Thyroid gland (tissue), 4 donors: ENCODE results near the gene POLR2B. TPM values are rescaled to one million over a fixed set of nuclear protein-coding genes. Genes with fewer than 3 reads are reported as not detected.

Experiments
- DNase-seq, 2 donors: peaks; one replicate each; pipeline ENCODE4 v3.0.0-alpha.2; 2019
- H3K27ac ChIP-seq, 3 donors: fragments of 200-600 bp; sonication (generic); 1 replicate in 2 of 3; 2 replicates in 1 of 3; pipeline ENCODE4 v1.5.1; 2016 to 2019; ENCODE audit warnings: mild to moderate bottlenecking in 1 of 3, moderate library complexity in 1 of 3
- H3K27me3 ChIP-seq: fragments of 200-600 bp; sonication (generic); one replicate; pipeline ENCODE4 v1.5.1; 2019
- H3K36me3 ChIP-seq, 2 donors: fragments of 200-600 bp; sonication (generic); one replicate each; pipeline ENCODE4 v1.5.1; 2016 to 2019
- H3K4me1 ChIP-seq, 2 donors: fragments of 200-600 bp; sonication (generic); one replicate each; pipeline ENCODE4 v1.5.1; 2017 to 2019
- H3K4me3 ChIP-seq, 3 donors: fragments of 200-600 bp; sonication (generic); replicated peaks in 1 of 3; 1 replicate in 2 of 3; 2 replicates in 1 of 3; pipeline ENCODE4 v1.5.1; 2016; ENCODE audit warnings: mild to moderate bottlenecking in 1 of 3
- H3K9me3 ChIP-seq: fragments of 200-600 bp; sonication (generic); one replicate; pipeline ENCODE4 v1.5.1; 2017
- POLR2A ChIP-seq, 2 donors: fragments of 450-650 bp; IDR thresholded peaks; one replicate each; pipeline ENCODE4 v1.6.1; 2017; ENCODE audit warnings: antibody characterized with exemption in 2 of 2, mild to moderate bottlenecking in 2 of 2, moderate library complexity in 1 of 2
- WGBS, 2 donors: methylation state at CpG; one replicate each; pipeline ENCODE4 v1.1.5; 2017; 5-methylcytosine and 5-hydroxymethylcytosine counted together
- intact Hi-C: fragments of 100-400 bp; cut with DNase I; formaldehyde crosslinking; loops from one replicate; pipeline ENCODE4 v1.15.1; 2023
- total RNA-seq, 4 donors: library from RNA; depleted of rRNA; stranded (reverse); fragments of >200 nt; gene quantifications; one replicate each; pipeline ENCODE4 v1.2.3, GENCODE V29; 2016
- TF ChIP-seq, protein P1 (sequence below), 6 experiments: fragments of 200-600 bp in 3 of 6; fragments of 450-650 bp in 3 of 6; sonication (generic) in 3 of 6; IDR thresholded peaks; one replicate each; pipeline ENCODE4 v1.5.1; 2016 to 2019; ENCODE audit warnings: antibody characterized with exemption in 6 of 6, mild to moderate bottlenecking in 2 of 6, inconsistent platforms in 1 of 6, moderate library complexity in 1 of 6

POLR2B gene
- total RNA-seq, 4 donors from 2014 or later, result 82.1 to 111 (median 84.2) TPM

DNA sequence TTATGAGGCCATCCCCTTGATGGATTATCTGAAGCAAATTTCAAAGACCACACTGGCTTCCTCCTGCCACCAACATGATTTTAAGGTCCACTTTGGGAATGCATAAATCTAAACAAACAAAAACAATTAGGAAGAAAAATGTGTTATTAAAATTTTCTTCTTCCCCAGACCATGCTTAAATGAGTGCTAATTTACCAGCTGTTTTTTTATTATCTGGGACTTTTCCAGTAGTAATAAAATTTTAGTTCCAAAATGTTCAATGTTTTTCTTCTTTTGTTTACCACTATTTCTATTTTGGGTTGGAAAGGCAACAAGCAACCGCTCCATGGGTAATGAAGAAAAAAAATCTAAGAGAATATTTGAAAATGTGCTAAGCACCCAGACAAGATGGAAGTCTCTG is 62.3 kb downstream of the POLR2B start:
- Histone ChIP-seq H3K27me3 (no peaks in the 10 kb centered on the region), H3K9me3 (no peaks in the 10 kb centered on the region), H3K4me1 (peaks cover 0 to 38% of the 10 kb centered on the region in 2 donors), H3K27ac (no peak overlapping the region), H3K36me3 (no peaks in the 10 kb centered on the region), H3K4me3 (no peak overlapping the region)
- intact Hi-C loops, result loop anchor here (10.0 kb wide), 1 partner anchor 114 kb away; no protein-coding TSS in a partner anchor
- WGBS, 2 donors, result 73 to 74% methylated on average over 1 of the region's 1 CpG
- DNase-seq, result no peak
- TF ChIP-seq, protein P1, sequence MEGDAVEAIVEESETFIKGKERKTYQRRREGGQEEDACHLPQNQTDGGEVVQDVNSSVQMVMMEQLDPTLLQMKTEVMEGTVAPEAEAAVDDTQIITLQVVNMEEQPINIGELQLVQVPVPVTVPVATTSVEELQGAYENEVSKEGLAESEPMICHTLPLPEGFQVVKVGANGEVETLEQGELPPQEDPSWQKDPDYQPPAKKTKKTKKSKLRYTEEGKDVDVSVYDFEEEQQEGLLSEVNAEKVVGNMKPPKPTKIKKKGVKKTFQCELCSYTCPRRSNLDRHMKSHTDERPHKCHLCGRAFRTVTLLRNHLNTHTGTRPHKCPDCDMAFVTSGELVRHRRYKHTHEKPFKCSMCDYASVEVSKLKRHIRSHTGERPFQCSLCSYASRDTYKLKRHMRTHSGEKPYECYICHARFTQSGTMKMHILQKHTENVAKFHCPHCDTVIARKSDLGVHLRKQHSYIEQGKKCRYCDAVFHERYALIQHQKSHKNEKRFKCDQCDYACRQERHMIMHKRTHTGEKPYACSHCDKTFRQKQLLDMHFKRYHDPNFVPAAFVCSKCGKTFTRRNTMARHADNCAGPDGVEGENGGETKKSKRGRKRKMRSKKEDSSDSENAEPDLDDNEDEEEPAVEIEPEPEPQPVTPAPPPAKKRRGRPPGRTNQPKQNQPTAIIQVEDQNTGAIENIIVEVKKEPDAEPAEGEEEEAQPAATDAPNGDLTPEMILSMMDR (IDR thresholded peaks at IDR 0.05), result no peak
- no peak for TF ChIP-seq POLR2A (IDR thresholded peaks at IDR 0.05)

DNA sequence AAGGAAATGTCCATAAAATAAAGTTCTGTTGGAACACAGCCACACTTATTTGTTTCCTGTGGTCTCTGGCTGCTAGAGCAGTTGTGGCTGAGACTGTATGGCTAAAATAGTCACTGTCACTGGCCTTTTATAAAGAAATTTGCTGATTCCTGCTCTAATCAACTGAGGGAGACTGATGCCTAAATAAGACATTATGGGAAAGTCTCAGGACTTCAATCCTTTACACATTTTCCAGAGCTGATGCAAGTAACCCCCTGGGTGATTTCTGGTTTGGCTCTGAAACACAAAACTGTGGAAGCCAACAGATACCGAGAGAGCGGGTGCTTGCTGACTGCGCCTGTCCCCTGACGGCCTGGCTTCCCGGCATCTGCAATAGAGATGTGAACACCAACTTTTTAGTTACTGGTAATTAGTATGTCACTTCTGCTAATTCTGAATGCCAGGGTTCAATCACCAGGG is 64.0 kb downstream of the POLR2B start:
- Histone ChIP-seq H3K9me3 (no peaks in the 10 kb centered on the region), H3K4me3 (no peak overlapping the region), H3K4me1 (peaks cover 0 to 37% of the 10 kb centered on the region in 2 donors), H3K27me3 (no peaks in the 10 kb centered on the region), H3K27ac (peak overlapping the region in 2 of 3 donors; percentile 58 to 73), H3K36me3 (no peaks in the 10 kb centered on the region)
- WGBS, 2 donors, result 68 to 71% methylated on average over 5 of the region's 5 CpGs
- TF ChIP-seq, protein P1 (IDR thresholded peaks at IDR 0.05), result no peak
- TF ChIP-seq POLR2A (IDR thresholded peaks at IDR 0.05), result no peak
- DNase-seq, result peak in 1 of 2 donors; percentile 19
- intact Hi-C loops, result loop anchor here (10.0 kb wide), 1 partner anchor 112 kb away; no protein-coding TSS in a partner anchor

DNA sequence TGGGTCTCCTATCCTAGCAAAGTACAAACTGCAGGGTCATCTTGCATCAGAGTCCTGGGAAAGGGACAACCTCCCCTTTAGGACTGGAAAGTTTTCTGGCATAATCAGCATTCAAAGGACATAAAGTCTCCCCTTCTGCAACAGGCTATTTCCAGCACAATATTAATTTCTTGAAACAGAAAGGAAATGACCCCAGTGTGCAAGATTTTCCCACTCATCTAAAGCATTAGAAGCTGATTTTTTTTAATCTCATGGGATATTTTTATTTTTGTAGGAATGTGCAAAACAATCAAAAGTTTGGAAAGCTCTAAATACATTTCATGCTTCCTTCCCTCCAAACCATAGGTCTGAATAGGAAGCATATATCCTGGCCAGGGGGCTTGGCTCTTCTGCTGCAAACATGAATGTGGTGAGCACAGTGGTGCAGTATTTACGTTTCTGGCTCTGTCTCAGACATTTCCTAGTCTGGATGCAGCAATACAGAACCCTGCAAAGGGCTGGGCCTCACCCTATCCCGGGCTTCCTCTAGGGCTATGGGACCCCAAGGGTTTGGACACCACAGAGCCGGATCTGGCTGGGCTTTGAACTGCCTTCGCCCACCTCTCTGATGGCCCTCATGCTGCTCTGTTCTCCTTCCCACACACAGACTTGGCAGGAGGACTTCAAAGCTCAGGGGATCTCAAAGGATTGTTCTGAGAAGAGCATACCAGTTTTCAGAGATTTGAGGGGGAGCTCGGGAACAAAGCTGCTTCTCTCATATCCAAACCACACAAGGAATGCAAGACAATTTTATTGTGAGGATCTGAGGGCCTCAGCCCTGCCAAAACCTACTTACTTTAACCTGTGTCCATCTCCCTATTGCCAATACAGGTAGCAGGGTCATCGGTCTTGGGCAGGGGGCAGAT is 64.9 kb downstream of the POLR2B start:
- no peaks in the 10 kb centered on the region for H3K36me3 ChIP-seq
- H3K9me3 ChIP-seq, result no peaks in the 10 kb centered on the region
- DNase-seq, result no peak
- H3K4me1 ChIP-seq, result peaks cover 0 to 30% of the 10 kb centered on the region in 2 donors
- peak overlapping the region; percentile 49 to 73 (median 58) for H3K27ac ChIP-seq
- TF ChIP-seq, protein P1 (IDR thresholded peaks at IDR 0.05), result no peak
- no peak for TF ChIP-seq POLR2A (IDR thresholded peaks at IDR 0.05)
- H3K4me3 ChIP-seq, result no peak overlapping the region
- intact Hi-C loops, result loop anchor here (10.0 kb wide), 1 partner anchor 111 kb away; no protein-coding TSS in a partner anchor
- 63 to 74% methylated on average over 6 of the region's 6 CpGs for WGBS, 2 donors
- no peaks in the 10 kb centered on the region for H3K27me3 ChIP-seq

DNA sequence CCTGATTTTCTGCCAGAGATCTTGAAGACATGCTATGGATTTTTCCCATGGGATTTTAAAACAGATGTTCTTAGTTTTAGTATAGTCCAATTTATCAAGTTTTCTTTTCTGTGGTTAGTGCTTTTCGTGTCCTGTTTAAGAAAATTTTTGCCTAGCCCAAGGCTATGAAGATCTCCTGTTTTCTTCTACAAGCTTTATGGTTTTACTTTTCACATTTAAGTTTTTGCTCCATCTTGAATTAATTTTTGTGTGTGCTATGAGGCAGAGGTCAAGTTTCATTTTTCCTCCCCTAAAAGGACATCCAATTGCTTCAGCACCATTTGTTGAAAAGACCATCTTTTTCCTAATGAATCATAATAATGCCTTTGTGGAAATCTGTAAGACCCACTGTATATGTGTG is 65.6 kb downstream of the POLR2B start:
- H3K4me3 ChIP-seq, result no peak overlapping the region
- H3K4me1 ChIP-seq, result peaks cover 0 to 35% of the 10 kb centered on the region in 2 donors

More for the DNA sequence above, 65.6 kb downstream of the POLR2B start:
- no peak for DNase-seq
- no peaks in the 10 kb centered on the region for H3K9me3 ChIP-seq
- intact Hi-C loops, result loop anchor here (10.0 kb wide), 1 partner anchor 111 kb away; no protein-coding TSS in a partner anchor
- TF ChIP-seq POLR2A (IDR thresholded peaks at IDR 0.05), result no peak
- TF ChIP-seq, protein P1 (IDR thresholded peaks at IDR 0.05), result no peak
- WGBS, 2 donors, result 74 to 83% methylated on average over 1 of the region's 1 CpG
- H3K27me3 ChIP-seq, result no peaks in the 10 kb centered on the region
- no peaks in the 10 kb centered on the region for H3K36me3 ChIP-seq
- peak overlapping the region; percentile 49 to 73 (median 58) for H3K27ac ChIP-seq
